Kidney epithelial cell (primary cell): ENCODE data around the gene AFM. TPM values are rescaled to one million over a fixed set of nuclear protein-coding genes. Genes with fewer than 3 reads are reported as not detected.

ENCODE experiments used
- DNase-seq: peaks from one replicate; pipeline ENCODE4 v3.0.0-alpha.2; 2010; ENCODE audit warnings: low read depth
- H3K27me3 ChIP-seq: 2 replicates; pipeline ENCODE4 v1.6.0; 2011; ENCODE audit warnings: low read length; ENCODE audit not compliant: control insufficient read depth, insufficient read depth
- H3K36me3 ChIP-seq: 2 replicates; pipeline ENCODE4 v1.5.1; 2011; ENCODE audit warnings: low read length; ENCODE audit not compliant: control insufficient read depth, insufficient read depth
- H3K4me3 ChIP-seq: 2 replicates; pipeline ENCODE4 v1.5.1; 2011; ENCODE audit warnings: low read depth, mild to moderate bottlenecking, control low read depth, low read length
- CTCF ChIP-seq: IDR thresholded peaks from 2 replicates; pipeline ENCODE4 v1.5.1; 2011; ENCODE audit warnings: mild to moderate bottlenecking, moderate library complexity, low read length, control low read depth, inconsistent platforms; ENCODE audit not compliant: insufficient read depth, poor library complexity, severe bottlenecking
- total RNA-seq: library from RNA; depleted of rRNA; stranded (reverse); fragments of >200 nt; gene quantifications from 2 replicates; pipeline ENCODE4 v1.2.3, GENCODE V29; 2015

The AFM gene
- total RNA-seq, 1 donor from 2014 or later = not detected

GRCh38 chr4:73439991-73440390 is 41.6 kb upstream of the AFM start:
- Histone ChIP-seq H3K4me3 (no peak overlapping the region), H3K36me3 (no peaks in the 10 kb centered on the region), H3K27me3 (no peaks in the 10 kb centered on the region)
- TF ChIP-seq CTCF = no peak
- no peak for DNase-seq

- no peak for TF ChIP-seq CTCF
- no peak for DNase-seq
- H3K36me3 ChIP-seq = no peaks in the 10 kb centered on the region
- no peak overlapping the region for H3K4me3 ChIP-seq
- H3K27me3 ChIP-seq = no peaks in the 10 kb centered on the region
Observed at GRCh38 chr4:73440653-73441052, 40.9 kb upstream of the AFM start.

GRCh38 chr4:73442275-73442674 is 39.3 kb upstream of the AFM start:
- Histone ChIP-seq H3K4me3 (no peak overlapping the region), H3K36me3 (no peaks in the 10 kb centered on the region), H3K27me3 (no peaks in the 10 kb centered on the region)
- no peak for TF ChIP-seq CTCF
- DNase-seq = no peak

DNA sequence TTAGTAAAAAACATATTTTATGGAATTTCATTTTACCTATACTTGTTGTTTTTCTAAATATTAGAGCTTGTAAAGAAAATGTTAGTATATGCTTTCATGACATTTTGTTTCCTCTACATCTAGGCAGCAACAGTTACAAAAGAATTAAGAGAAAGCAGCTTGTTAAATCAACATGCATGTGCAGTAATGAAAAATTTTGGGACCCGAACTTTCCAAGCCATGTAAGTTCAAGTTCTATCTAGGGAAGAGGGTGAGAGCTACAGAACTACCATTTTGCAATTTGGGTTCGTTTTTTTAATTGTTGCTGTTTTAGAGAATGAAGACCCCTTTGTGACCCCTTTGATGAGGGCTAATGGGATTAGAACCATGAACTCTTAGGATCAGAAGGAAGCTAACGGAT is 38.3 kb upstream of the AFM start:
- H3K27me3 ChIP-seq = no peaks in the 10 kb centered on the region
- H3K36me3 ChIP-seq = no peaks in the 10 kb centered on the region
- TF ChIP-seq CTCF = no peak
- no peak overlapping the region for H3K4me3 ChIP-seq
- no peak for DNase-seq

DNA sequence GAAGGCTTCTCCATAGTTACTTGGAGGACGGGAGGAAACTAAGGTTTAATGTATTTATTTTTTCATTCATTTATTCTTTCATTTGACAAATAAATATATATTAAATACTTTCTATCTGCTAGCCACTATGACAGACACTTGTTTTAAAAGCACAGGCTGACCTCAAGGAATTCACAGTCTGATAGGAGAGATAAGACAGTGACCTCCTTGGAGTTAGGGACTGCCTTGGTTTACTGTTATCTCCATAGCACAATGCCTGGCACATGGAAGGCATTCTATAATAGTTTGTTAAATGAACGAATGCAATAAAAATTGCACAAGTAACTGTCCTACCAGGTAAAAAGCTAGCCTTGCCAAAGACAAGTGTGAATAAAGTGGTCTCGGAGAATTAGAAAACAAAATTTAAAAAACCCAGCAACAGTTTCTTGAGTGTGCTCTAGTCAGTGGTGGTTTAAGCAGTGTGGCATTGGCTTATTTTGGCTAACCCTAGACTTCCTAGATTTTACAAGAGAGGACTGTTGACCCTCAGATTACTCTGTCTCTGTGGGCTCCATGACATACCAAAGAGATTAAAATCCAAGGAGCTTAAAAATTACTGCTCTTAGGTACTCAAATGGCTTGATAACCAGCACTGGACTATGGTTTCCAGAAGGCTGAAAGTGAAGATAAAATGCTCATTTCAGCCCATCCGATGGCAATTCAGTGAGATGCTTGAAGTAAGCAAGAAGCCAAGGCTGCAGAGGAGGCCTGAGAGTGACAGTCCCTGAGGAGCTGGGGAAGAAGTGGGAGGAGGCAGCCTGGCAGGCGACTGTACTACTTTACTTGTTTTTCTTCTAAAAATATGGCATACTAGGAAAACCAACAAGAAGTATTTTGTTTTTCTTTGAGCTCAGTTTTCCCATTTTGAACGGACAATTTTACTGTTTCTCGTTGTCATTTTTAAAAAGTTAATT is 35.9 kb upstream of the AFM start:
- no peak for TF ChIP-seq CTCF
- H3K4me3 ChIP-seq = no peak overlapping the region
- no peak for DNase-seq

More for the DNA sequence above, 35.9 kb upstream of the AFM start:
- Histone ChIP-seq H3K36me3 (no peaks in the 10 kb centered on the region), H3K27me3 (no peaks in the 10 kb centered on the region)
